HG03439 (cell line): ENCODE results near the gene TM9SF2.
"Not testable (repeated sequence)": the region's sequence is repeated elsewhere in the genome, so short reads cannot be mapped to it uniquely, and the experiment has no call there.

Experiments
- ATAC-seq: cut with Tn5 transposase; IDR thresholded peaks from one replicate; pipeline ENCODE4 v1.9.1; 2021; ENCODE audit warnings: mild to moderate bottlenecking, moderate library complexity; ENCODE audit not compliant: unreplicated experiment

TM9SF2 gene

GRCh38 chr13:99528547-99528946 is 27.3 kb downstream of the TM9SF2 start:
- no peak for ATAC-seq

GRCh38 chr13:99536023-99536422 is 34.8 kb downstream of the TM9SF2 start:
- ATAC-seq: no peak

- ATAC-seq: no peak
Measured at GRCh38 chr13:99540530-99540929, 39.3 kb downstream of the TM9SF2 start.

- peak; percentile 99 for ATAC-seq
Measured at GRCh38 chr13:99542788-99543406, 41.6 kb downstream of the TM9SF2 start.

GRCh38 chr13:99545361-99545760 is 44.1 kb downstream of the TM9SF2 start:
- ATAC-seq: no peak

- no peak for ATAC-seq
Measured at GRCh38 chr13:99545979-99546378, 44.7 kb downstream of the TM9SF2 start.

GRCh38 chr13:99546878-99547277 is 45.6 kb downstream of the TM9SF2 start:
- ATAC-seq: no peak

- ATAC-seq: peak; percentile 70
Measured at GRCh38 chr13:99548448-99548847, 47.2 kb downstream of the TM9SF2 start.

GRCh38 chr13:99553033-99553432 is 51.8 kb downstream of the TM9SF2 start:
- ATAC-seq: no peak

- no peak for ATAC-seq
Measured at GRCh38 chr13:99555149-99555548, 53.9 kb downstream of the TM9SF2 start.

- no peak for ATAC-seq
Measured at GRCh38 chr13:99556867-99557443, 55.7 kb downstream of the TM9SF2 start.

GRCh38 chr13:99558570-99559180 is 57.4 kb downstream of the TM9SF2 start:
- ATAC-seq: no peak

GRCh38 chr13:99559560-99559959 is 58.3 kb downstream of the TM9SF2 start:
- ATAC-seq: no peak

- no peak for ATAC-seq
Measured at GRCh38 chr13:99563404-99563803, 62.1 kb downstream of the TM9SF2 start.

- no peak for ATAC-seq
Measured at GRCh38 chr13:99564386-99564785, 63.1 kb downstream of the TM9SF2 start.

- ATAC-seq: no peak
Measured at GRCh38 chr13:99565478-99566124, 64.3 kb downstream of the TM9SF2 start.

GRCh38 chr13:99566125-99567083 is 65.1 kb downstream of the TM9SF2 start:
- no peak for ATAC-seq

- ATAC-seq: not testable (repeated sequence)
Measured at GRCh38 chr13:99568901-99569300, 67.6 kb downstream of the TM9SF2 start.

- no peak for ATAC-seq
Measured at GRCh38 chr13:99572131-99572530, 70.9 kb downstream of the TM9SF2 start.

GRCh38 chr13:99572921-99573320 is 71.6 kb downstream of the TM9SF2 start:
- no peak for ATAC-seq
